ENCODE results near the gene IMP4.

- no peak for TF ChIP-seq CTCF (IDR thresholded peaks at IDR 0.05; ENCODE audit: low read length)
- no peak for TF ChIP-seq EZH2 (optimal IDR thresholded peaks at IDR 0.05; ENCODE audit: low read depth, low read length)
- no peak for TF ChIP-seq EZH2phosphoT487 (IDR thresholded peaks at IDR 0.05; ENCODE audit: low read length)
Observed at GRCh38 chr2:130334026-130334425, 8.7 kb upstream of the IMP4 start.
